ENCODE measurements around the gene ZBTB16.

The ZBTB16 gene, protein sequence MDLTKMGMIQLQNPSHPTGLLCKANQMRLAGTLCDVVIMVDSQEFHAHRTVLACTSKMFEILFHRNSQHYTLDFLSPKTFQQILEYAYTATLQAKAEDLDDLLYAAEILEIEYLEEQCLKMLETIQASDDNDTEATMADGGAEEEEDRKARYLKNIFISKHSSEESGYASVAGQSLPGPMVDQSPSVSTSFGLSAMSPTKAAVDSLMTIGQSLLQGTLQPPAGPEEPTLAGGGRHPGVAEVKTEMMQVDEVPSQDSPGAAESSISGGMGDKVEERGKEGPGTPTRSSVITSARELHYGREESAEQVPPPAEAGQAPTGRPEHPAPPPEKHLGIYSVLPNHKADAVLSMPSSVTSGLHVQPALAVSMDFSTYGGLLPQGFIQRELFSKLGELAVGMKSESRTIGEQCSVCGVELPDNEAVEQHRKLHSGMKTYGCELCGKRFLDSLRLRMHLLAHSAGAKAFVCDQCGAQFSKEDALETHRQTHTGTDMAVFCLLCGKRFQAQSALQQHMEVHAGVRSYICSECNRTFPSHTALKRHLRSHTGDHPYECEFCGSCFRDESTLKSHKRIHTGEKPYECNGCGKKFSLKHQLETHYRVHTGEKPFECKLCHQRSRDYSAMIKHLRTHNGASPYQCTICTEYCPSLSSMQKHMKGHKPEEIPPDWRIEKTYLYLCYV

DNA sequence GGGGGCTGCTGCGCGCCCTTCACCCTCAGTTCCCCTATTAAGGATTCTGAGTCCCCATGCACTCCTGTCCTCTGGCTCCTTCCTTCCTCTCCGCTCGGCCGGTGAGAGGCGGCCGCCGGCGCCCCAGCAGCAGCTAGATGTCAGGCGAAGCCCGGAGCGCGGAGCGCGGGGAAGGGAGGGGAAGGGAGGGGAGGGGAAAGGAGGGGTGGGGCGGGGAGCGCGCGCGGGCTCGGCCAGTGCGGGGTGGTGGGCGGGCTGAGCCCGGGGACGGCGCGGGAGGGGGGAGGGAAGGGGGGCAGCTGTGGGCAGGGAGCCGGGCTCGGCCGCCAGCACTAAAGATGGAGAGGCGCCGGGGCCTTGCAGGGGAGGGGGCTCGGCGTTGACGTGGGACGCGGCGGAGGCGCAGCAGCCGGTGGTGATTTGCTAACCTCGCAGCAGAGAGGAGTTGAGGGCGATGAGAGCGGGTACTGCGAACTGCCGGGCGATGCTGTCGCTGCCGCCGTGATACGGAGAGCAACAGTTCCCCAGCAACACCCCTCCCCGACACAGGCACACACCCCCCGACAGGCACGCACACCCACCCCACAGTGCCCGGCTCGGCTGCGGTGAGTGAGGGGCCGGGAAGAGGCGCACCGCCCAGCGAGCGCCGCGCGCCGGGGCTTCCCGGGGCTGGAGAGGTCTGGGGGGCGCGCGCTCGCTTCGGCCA is at the start of gene ZBTB16:
Gene ZBTB16 (plus strand): TSS at position 434 of the 706 bp plus-strand sequence. CDS start 3,590 bp downstream, outside the sequence.
- no peak for DNase-seq (ENCODE audit: low spot score)

DNA sequence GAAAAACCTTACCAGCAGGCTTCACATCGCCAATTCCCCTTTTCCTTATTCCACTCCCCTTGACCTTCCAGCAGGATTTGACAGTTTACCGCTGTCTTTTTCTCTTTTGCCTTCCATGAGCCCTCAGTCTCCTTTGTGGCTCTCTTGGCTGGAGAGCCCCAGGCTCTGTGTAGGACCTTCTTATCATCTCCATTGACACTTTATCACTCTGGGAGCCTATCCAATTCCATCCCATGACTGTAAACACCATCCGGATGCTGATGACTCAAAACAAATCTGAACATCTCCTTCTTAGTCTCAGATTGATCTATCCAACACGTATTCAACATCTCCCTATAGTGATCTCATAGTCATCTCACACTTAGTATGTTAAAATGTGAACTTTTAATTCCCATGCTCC is 48.6 kb upstream of the ZBTB16 start:
- no peak for DNase-seq (ENCODE audit: low spot score)

DNA sequence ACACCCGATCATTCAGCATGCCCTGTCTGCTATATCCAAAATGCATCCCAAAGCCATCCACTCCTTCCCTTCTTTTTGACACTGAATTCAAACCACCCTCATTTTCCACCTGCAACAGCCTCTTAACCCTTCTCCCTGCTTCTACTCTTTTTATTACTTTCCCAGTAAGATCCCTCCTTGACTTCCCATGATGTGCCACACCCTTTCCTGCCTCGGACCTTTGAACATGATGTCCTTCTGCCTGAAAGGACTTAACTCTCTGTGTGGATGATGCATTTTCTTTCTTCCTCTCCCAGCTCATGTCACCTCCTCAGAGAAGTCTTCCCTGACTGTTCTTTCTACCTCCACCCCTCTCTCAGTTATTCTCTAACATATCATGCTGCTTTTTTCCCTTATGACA is 48.1 kb upstream of the ZBTB16 start:
- DNase-seq (ENCODE audit: low spot score), result no peak

DNA sequence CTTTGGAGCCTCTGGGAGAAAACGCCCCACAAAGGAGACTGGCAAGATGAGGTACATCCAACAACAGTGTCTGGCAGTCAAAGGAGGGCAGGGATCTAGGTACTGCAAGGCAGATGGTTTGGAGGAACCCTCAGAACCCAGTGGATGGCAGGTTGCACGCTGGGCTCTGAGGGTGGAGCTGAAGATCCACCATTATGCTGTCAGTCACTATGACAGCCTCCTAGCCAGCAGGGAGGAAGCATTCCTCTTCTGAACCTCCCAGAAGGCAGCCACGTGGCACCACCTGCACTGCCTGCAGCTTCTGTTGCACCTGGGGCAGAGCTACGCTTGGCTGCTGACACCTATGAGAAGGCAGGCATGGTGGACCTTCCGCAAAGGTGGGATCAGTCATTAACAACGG is 44.4 kb upstream of the ZBTB16 start:
- DNase-seq (ENCODE audit: low spot score), result no peak

DNA sequence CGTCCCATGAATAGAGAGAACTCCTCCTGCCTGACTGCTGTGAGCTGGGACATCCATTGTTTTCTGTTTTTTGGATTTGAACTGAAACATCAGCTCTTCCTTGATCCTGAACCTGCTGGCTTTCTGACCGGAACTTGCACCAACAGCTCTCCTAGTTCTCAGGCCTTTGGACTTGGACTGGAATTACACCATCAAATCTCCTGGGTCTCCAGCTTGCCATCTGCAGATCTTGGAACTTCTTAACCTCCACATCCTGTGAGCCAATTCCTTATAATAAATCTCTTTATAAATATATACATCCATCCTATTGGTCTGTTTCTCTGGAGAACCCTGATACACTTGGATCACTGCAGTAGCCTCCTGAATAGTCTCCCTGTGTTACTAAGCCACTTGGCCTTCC is 42.5 kb upstream of the ZBTB16 start:
- DNase-seq (ENCODE audit: low spot score), result no peak

DNA sequence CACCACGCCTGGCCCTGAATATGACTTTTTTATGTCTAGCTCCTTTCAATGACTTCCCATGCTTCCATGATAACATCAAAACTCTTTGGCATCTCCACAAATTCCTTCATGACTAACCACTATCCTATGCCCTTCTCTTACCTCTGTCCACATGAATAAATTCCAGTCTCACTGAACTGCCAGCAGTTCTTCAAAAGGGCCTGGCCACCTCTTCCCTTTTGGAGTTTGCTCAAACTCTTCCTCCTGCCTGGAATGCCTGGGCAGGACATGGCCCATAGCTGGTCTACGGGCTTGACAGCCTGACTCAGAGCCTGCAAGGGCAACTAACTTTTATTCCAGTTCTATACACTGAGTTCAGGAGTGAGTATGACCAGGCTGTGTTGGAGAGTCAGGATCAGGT is 41.8 kb upstream of the ZBTB16 start:
- no peak for DNase-seq (ENCODE audit: low spot score)

DNA sequence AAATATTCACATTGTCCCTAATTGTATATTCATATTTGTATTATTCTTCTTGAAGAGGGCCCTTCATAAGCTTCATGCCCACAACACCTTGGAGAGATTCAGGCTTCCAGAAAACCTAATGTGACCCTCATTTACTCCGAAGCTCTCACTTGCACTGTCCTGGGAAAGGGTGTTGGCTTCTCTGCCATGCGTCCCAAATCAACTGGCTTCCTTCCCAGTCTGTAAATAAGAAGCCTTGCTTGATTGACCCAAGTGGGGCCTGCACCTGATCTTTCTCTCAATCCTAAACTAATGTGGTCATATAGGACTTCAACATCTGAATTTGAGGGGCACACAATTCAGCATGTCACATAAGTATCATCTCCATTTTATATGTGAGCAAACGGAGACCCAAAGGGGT is 40.5 kb upstream of the ZBTB16 start:
- DNase-seq (ENCODE audit: low spot score), result no peak

DNA sequence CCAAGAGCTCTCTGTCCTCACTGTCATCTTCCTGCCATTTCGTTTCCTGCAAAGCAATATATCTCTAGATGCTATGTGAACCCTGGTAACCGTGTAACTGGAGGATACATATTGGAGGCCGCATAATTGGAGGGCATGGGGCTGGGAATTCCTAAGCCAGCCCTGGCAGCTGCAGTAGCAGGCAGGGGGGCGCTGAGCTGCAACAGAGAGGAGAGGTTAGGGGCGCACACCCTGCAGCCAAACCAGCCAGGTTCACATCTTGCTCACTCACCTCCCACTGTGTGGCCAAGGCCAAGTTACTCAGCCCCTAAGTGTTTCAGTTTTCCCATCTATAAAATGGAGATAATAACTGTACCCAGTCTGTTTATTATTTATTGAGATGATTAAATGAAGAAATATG is 39.9 kb upstream of the ZBTB16 start:
- no peak for DNase-seq (ENCODE audit: low spot score)

DNA sequence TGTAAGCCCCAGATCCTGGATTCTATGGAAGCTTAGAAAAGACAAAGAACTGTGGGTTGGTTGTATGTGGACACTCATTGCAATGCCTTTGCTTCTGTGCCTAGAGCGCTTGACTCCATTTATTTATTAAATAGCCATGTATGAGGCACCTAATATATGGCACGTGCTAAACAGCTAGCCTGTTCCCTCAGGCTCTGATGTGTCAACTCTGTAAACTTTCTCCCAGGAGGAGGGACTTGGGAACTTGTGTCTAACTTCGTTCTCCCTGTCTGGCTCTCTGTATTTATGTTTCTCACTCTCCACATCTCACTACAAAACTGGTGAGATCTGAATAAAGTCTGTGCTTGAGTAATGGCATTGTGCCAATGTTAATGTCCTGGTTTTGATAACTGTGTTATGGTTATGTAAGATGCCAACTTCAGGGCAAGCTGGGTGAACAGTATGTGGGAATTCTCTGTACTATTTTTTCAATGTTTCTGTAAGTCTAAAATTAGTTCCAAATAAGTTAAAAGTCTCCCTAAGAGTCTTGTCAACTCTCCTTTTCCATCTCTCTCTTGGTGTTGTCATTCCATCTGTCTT is 34.1 kb upstream of the ZBTB16 start:
- DNase-seq (ENCODE audit: low spot score), result no peak

DNA sequence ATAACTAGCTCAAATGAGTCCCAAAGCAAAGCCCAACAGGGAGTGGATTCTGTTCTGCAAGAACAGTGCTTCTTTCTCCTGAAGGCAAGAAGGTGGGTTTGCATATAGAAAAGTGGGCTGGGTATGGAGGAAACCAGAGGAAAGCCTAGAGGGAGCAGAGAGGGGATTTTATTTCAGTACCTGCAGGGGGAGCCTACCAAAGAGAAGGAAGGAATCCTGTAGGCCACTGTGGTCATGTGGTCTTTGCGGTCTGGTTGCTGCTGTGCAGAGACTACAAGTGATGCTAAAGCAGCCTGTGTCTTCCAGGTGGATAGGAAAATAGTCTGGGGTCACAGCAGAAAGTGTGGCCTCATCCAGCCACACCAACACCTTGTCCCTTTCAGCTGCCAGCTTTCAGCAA is 33.2 kb upstream of the ZBTB16 start:
- DNase-seq (ENCODE audit: low spot score), result no peak

DNA sequence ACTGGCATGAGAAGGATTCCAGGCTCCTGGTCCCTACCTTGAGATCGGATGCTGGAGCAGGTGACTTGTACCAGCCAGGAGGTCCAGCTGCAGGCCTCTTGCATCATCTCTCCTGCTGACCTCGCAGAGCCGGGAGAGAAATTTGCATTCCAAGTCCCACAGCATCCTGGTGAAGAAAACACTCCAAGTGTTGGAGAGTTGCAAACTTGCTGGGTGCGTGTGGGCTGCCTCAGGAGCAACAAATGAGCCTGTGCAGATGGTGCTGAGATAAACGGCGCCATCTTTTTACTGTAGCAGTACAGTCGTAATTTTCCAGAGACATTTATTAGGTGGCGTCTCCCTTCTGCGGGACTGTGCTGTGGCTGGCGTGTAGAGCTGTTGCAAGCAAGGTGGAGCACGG is 32.1 kb upstream of the ZBTB16 start:
- no peak for DNase-seq (ENCODE audit: low spot score)

DNA sequence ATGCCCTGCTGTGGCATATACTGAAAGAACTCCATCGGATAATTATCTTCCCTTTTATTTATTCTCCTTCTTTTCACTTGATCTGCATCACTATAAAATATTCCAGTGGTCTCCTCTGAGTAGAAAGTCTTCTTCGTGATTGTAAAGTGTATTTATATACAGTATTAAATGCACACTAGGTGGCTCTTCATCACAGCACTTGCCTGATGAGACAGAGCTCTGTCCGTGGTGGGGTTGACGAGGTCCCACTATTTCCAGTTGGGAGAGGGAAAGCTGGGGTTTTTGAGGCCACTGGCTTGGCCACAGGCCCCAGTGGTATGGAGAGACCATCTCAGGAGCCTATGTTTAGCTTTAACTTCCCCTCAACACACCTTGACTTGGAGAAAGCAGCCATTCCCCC is 31.6 kb upstream of the ZBTB16 start:
- no peak for DNase-seq (ENCODE audit: low spot score)

DNA sequence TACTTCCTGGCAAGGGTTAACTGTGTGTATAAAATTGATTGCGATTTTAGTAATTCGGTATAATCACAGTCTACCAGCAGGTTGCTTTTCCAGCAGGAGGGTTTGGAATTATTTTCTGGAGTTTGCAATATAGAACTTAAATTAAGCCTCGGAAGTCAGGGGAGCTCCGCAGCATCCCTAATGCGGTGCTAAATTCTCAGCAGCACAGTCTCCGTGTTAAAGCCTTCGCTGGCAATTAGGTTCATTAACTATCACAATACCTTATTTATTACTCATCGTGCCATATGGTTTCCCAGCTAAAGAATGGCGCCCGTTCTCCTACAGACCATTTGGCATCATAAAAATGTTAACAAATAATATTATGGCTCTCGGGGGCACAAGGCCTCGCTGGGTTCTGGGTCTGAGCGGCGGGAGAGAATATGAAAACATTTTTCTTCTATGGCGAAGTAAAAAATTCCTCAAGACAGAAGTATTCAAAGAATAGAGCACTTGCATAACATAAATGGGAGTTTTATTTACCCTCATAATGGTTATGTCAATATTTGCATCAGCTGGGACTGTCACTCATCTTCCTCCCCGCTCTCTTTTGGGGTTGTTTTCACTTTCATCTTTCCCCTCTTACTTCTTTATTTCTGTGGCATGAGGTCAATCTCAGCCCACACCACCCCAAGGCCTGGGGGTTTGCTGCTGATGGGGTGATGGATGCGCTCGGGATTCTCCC is 28.1 kb upstream of the ZBTB16 start:
- DNase-seq (ENCODE audit: low spot score), result no peak

DNA sequence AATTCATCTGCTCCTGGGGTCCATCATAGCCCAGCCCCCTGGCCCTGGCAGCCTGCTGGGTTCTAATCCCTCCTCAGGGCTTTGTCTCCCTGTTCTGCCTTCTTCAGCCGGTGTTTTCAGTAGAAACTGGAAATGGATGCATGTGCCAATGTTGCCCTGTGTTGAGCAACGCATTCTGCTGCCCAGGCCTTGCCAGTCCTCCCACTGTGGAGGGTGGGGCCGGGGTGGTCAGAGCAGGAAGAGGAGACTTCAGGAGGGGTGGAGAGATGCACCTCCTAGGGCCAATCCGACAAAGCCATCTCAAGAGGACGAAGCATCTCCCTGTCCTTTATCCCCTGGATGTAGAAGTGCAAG is 27.6 kb upstream of the ZBTB16 start:
- no peak for DNase-seq (ENCODE audit: low spot score)

DNA sequence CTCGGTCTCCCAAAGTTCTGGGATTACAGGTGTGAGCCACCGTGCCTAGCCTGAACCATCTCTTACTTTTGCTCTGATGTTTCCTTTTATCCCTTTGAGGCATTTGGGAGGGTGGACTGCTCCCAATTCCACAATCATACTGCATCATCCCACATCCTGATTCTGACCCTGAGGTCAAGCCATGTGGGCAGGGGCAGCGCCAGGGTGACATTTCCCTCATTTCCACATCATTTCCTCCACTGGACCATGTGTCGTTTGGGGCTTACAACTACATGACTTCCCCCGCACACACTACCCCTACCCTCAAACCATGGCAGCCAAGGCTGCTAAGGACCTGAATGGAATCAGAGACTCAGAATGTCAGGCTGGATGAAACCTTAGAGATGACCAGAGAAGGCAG is 26.4 kb upstream of the ZBTB16 start:
- no peak for DNase-seq (ENCODE audit: low spot score)

DNA sequence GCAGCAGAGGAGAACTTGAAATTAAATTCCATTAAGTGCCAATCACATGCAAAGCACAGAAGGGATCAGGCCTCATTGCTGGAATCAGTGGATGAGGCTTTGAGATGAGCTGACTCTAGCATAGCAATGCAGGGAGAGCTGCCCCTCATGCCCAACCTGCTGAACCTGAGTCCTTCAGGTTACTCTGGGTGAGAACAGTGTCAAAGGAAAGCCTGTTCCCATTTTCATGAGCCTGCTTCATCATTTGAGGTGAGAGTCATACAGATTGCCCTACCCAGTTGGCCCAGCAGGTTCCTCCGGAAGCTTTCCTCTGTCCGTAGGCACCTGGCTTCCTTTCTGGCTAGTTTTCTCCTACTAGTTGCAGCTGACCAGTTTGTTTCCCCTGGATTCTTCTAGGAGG is 25.9 kb upstream of the ZBTB16 start:
- no peak for DNase-seq (ENCODE audit: low spot score)

DNA sequence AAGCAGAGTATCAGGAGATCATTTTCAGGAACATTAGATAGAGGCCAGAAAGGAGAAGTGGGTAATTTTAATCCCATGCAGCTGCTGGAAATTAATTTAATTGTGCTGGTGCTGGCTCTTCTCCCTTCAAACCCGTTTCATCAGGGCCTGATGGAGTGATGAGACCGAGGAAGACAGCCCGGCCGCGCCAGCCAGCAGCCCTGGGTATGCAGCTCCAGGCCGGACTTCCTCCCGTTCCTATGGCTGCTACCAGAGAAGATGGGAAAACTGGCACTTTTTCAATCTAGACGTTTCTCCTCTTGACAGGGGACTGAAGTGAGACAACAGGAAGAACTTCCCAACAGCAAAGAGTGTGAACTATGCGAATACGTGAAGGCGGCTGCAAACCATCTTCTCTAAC is 24.6 kb upstream of the ZBTB16 start:
- no peak for DNase-seq (ENCODE audit: low spot score)

DNA sequence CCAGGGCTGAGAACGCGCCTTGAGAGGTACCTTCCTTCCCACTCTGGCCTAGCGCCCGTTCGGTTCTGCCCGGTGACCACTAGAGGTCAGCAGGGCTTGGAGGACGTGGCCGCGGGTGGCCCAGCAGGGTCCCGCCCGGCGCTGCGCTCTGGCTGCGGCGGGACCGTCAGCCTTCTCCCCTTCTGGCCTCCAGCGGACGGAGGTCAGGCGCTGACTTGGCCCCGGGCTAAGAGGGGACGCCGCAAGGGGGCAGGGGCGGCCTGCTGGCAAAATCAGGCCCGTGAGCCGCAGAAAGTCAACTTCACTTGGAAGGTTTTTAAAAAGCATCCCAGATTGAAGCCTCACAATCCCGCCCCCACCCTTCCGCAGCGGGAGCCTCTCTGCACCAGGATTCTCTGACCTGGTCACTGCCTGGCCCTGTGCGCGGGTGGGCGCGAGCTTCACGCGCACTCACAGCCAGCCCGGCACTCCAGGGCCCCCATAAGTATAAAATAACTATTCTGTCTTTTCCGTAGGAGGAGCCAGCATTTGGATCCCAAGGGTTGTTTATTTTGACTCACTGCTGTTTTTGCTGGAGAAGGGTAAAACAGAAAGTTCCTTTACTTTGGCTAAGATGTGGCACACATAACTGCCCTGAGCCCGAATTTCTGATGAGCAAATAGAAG is 23.2 kb upstream of the ZBTB16 start:
- peak; percentile 64 for DNase-seq (ENCODE audit: low spot score)

DNA sequence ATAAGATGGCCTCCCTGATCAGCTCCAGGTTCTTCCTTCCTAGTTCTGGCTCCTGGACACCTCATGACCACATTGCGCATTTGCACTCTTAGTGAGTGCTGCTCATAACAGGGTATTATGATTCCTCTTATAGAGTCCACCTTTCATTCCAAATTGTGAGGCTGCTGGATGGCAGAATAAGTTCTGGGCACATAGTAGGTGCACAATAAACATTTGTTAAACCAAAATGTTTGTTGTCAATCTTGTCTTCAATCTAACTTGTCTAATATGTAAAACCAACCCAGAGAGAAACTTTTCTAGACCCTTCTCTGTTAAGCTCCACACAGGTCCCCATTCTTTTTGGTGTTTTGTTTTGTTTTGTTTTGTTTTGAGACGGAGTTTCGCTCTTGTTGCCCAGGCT is 22.6 kb upstream of the ZBTB16 start:
- DNase-seq (ENCODE audit: low spot score), result no peak

DNA sequence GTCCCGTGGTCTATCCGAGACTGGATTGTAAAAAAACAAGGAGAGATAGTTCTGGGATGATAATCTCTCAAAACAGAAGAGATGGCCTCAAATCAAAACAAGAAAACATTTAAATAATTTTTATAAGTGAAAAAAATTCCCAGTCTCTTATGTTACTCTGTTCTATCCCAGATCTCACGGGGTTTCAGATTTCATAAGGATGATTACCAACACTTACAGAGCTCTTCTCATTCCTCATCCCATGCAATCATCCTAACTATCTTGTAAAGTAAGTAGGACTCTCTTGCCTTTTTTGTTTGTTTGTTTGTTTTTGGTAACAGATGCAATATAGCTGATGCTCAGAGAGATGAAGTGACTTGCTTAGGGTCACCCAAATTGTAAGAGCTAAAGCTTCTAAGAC is 20.0 kb upstream of the ZBTB16 start:
- no peak for DNase-seq (ENCODE audit: low spot score)

DNA sequence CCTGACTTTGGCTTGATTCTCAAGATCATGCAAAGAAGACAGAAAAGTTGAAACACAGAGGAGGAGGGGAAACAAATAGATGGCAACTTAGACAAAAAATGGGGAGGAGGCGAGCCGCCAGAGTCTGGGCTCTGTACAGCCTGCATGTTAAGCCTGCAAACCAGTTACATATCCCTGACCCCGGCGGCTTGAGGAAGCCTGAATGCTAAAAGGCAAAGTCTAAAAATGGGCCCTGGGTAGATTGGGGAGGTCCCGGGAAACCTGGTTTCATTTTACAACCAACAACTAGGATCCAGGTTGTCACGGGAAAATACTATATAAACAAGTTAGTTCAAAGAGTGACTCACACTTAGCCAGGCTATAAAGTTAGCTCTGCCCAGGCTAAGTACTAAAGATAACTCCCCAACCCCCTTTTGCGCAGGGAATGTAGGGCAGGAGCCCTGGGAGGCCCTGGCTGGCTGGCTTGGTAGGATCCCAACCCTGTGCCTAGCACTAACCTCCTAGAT is 18.8 kb upstream of the ZBTB16 start:
- DNase-seq (ENCODE audit: low spot score), result no peak

DNA sequence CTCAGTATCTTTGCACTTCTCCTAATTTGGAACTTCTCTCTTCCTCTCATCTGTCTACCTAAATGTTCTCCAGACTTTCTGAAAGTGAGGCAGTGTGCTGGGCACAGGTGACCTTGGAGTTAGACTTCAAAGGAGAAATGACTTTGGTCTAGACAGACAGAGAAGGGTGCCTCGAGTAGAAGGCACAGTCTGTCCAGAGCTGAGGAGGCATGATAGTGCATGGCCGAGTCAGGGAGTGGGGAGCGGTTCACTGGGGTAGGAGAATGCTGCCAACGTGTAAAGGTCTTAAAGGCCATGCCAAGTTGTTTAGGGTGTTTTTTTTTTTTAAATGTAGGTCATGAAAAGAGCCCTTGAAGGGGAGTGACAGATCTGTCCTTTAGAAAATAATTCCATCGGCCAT is 17.3 kb upstream of the ZBTB16 start:
- no peak for DNase-seq (ENCODE audit: low spot score)
